Iris pigment epithelial cell (primary cell): Measurements from ENCODE around the gene POLR1G.

Experiments used
- DNase-seq: peaks from one replicate; pipeline ENCODE4 v3.0.0-alpha.2; 2011; ENCODE audit warnings: low read depth

Gene POLR1G, protein sequence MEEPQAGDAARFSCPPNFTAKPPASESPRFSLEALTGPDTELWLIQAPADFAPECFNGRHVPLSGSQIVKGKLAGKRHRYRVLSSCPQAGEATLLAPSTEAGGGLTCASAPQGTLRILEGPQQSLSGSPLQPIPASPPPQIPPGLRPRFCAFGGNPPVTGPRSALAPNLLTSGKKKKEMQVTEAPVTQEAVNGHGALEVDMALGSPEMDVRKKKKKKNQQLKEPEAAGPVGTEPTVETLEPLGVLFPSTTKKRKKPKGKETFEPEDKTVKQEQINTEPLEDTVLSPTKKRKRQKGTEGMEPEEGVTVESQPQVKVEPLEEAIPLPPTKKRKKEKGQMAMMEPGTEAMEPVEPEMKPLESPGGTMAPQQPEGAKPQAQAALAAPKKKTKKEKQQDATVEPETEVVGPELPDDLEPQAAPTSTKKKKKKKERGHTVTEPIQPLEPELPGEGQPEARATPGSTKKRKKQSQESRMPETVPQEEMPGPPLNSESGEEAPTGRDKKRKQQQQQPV

GRCh38 chr19:45406226-45407090 is at the start of gene POLR1G:
Gene POLR1G (plus strand): TSS chr19:45406644. CDS start chr19:45406697, 53 bp downstream.
- DNase-seq: peak; percentile 83

GRCh38 chr19:45356760-45357444 is 49.5 kb upstream of the POLR1G start:
- DNase-seq: no peak

DNA sequence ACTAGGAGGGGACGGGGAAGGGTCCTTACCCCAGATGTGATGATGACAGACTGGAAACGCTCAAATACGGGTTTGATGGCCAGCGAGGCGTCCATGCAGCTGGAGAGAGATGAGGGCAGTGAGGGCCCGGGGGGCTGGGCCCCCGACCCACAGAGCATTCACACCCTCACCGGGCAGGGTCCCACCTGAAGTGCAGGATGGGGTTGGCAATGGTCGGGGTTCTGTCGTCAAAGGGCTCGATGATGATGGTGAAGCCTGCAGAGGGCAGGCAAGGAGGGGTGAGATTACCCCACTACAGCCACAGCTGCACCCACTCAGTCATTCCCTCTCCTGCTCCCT is 49.0 kb upstream of the POLR1G start:
- DNase-seq: no peak

DNA sequence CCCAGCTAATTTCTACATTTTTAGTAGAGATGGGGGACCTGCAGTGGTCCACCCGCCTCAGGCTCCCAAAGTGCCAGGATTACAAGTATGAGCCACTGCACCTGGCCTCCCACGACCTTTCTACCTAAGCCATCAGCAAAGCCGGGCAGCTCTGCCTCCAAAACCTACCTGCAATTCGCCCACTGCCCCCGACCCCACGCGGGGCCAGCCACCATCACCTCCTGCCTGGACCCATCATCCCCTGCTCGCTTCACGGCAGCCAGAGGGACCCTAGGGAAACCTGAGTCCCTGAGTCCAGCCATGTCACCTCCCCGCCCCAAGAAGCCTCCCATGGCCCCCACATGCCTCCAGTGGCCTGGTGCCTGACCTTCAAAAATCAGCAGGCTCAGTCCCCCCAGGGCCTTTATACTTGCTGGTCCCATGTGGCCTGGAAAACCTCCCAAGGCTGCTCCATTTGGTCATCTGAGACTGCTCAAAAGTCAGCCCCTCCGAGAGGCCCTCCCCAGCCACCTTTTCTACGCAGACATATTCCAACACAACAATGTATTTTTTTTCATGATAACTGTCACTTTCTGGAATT is 48.1 kb upstream of the POLR1G start:
- no peak for DNase-seq

GRCh38 chr19:45361608-45362007 is 44.8 kb upstream of the POLR1G start:
- DNase-seq: no peak

DNA sequence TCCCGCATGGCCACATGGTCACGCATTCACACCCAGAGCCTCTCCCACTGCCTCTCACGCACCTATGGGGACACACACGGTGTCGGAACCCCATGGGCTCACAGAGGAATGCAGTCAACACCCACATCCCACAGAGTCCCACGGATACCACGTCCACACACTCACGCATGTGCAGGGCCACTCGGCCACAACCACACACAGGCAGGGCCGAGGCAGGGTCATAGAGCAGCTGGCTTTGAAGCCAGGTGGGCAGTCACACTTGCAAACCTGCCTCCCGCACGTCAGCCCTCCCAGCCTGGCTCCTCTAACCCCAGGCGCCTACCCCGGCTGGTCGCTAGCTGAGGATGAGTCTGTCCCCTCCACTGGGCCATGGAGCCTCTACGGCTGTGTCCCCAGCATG is 44.2 kb upstream of the POLR1G start:
- DNase-seq: no peak

- DNase-seq: no peak
These were observed 42.5 kb upstream of the POLR1G start for GRCh38 chr19:45363861-45364459.

GRCh38 chr19:45364696-45365095 is 41.7 kb upstream of the POLR1G start:
- DNase-seq: no peak

- no peak for DNase-seq
These were observed 38.3 kb upstream of the POLR1G start for GRCh38 chr19:45368127-45368526.

DNA sequence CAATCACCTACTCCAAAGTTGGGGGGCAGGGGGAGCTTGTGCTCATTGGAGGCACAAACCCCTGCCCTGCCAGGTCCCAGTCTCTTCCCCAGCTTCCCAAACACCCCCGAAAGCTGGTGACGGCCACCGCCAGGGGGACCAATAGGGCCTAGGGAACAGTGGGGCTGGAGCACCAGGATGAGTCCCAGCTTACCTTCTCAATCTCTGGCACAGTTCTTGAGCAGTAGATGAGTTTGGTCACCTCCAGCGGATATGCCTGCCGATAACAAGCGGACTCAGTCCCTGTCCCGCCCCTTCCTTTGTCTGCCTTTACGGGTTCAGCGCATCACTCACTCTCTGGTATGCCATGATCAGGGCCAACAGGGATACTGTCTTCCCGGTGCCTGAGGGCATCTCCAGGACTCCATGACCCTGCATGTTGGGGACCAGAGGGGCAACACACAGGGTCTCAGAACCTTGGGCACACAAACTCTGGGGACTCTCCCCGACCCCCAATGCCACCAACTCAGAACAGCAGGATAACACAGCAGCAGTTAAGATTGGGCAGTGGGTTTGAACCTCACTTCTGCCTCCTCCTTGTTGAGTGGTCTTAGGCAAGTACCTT is 37.6 kb upstream of the POLR1G start:
- no peak for DNase-seq

DNA sequence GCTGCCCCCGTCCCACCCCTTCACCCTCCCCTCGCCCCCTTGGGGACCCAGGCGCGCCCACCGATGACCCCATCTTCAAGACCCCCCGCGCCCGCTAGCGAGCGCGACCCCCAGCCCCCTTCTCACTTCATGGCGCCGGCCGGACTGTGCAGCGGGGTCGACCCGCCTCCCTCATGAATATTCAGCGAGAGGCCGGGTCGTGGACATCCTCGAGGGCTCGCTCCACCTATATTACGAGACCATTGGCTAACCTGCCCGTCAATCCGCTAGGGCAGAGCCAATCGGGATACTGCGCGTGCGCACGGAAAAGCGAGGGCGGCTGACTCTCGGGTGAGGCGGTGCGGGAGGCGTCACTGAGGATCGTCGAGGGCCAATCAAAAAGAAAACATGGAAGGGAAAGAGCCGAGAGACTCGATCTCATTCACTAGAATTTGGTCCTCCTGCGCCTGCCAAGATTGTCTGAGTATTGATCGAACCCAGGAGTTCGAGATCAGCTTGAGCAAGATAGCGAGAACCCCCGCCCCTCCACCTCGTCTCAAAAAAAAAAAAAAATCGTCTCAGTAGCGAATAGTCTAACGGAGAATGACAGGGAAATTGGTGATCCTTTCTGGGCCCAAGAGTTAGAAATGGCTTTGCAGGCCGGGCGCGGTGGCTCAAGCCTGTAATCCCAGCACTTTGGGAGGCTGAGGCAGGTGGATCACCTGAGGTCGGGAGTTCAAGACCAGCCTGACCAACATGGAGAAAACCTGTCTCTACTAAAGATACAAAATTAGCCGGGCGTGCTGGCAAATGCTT is 35.8 kb upstream of the POLR1G start, which contains the start of gene ERCC2:
TSS of gene ERCC2 (minus strand) at position 164 of the 795 bp plus-strand sequence. CDS start at position 131, 33 bp downstream.
- DNase-seq: peak; percentile 99

DNA sequence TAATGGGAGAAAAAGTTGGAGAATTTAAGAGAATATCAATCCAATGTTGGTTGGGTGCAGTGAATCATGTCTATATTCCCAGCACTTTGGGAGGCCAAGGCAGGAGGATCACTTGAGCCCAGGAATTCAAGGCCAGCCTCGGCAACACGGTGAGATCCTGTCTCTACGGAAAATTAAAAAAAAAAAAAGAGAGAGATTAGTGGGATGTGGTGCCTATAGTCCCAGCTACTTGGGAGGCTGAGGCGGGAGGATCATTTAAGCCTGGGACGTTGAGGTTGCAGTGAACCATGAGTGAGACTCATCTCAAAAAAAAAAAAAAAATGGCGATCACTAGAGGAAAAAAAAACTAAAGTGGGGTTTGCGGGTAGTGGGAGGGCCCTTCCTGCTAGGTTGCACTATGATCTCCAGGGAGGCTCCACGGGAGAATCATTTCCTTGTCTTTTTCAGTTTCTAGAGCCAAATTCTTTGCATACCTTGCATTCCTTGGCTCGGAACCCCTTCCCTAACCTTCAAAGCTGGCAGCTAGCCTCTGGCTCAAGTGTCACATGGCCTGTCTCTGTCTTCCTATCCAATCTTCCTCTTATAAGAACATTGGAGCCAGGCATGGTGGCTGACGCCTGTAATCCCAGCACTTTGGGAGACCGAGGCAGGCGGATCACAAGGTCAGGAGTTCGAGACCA is 30.3 kb upstream of the POLR1G start:
- peak; percentile 98 for DNase-seq

DNA sequence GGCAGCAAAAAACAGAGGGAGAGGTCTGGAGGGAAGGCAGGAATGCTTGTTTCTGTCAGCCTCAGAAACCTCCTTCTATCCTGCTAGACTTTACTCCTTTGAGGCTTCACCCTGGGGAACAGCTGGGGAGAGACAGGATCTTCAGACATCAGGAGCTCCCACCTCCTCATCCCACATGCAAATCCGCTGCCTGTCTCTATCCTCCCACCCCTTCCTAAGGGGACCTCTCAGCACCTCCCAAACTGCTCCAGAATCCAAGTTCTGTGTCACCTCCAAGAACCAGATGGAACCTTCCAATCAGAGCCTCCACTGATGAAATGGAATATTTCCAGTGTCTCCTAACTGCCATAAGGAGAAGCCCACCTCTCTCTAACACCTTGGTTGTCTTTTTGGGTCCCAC is 26.3 kb upstream of the POLR1G start:
- DNase-seq: no peak

DNA sequence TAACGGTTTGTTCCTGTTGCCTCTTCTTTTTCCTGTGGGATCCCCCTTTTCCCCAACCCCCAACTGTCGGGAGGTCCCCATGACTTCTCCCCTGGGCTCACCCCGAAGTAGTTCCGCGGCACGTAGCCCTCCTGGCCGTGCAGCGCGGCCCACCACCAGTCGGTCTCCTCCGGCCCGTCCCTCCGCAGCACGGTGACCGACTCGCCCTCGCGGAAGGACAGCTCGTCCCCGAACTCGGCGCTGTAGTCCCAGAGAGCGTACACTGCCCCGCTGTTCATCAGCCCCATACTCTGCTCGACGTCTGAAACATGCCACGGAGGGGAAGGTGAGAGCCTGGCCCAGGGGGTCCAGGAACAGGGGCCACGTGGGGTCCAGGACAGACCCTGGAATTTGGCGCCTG is 24.0 kb upstream of the POLR1G start:
- no peak for DNase-seq

DNA sequence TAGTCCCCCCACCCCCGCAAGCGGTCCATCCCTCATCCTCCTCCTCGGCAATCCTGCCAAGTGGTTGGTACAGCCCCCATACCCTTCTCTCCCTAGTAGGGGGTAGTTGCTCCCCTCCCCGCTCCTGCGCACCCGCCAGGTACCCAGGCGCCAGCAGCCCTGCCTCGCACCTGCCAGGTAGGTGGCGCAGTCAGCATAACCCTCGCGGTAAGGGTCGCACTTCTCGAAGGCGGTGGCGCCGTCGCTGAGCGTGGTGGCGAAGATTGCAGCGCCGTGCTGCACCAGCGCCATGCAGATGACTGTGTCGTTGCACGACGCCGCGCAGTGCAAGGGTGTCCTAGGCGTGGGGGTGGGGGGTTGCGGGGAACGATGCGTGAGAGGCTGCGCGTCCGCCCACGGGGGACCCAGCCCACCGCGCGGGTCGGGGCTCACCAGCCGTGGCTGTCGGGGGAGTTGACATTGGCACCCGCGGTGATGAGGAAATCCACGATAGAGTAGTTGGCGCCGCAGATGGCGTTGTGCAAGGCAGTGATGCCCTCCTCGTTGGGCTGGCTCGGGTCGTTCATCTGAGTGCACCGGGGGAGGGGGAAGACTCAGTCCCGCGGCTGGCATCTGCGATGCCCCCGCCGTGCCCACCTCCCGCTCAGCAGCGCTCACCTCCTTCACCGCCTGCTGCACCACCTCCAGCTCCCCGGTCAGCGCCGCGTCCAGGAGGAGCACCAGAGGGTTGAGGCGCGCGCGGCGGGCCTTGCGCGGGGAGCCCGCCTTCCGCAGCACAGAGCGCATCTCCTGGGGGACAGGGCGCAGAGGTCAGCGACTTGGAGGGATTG is 20.8 kb upstream of the POLR1G start:
- no peak for DNase-seq

- DNase-seq: no peak
These were observed 15.1 kb upstream of the POLR1G start for GRCh38 chr19:45391346-45391745.

DNA sequence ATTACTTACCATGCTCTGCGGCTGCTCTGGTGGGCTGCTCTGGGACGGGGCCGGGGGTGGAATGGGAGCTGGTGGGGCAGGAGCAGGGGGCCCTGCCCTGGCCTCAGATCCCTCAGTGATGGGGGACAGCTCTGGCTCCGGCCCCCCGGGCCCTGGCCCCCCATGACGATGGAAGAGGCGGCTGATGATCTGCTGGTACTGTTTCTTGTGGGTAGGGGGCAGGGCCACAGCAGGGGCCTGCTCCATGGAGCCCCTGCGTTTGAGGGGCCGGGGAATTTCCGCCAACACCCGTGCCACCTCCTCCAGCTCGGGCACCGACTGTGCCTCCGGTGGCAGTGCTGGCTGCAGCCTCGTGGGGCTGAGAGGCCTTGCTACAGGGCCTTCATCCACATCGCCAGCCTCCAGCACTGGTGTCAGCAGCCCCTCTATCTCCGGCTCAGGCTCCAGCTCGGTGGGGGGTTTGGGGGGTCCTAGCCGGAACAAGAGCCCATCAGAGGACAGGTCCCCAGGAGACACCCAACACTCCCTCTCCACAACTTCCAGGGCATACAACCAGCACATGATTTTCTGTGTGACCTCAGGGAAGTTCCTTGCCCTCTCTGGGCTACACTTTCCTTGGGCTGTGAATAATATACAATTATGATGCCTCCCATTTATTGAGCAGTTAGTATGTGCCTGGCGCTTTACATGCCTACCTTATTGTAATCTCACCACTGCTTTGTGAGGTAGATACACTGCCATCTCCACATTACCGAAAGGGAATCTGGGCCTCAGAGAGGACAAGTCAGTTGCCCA is 14.4 kb upstream of the POLR1G start:
- no peak for DNase-seq
